DMS53 (cell line): Measurements from ENCODE around the gene ADGRE2.
"Not testable (repeated sequence)": the region's sequence is repeated elsewhere in the genome, so short reads cannot be mapped to it uniquely, and the experiment has no call there.

ENCODE experiments used
- DNase-seq: peaks from one replicate; lab custom pipeline; 2025; lab: John Stamatoyannopoulos, UW

ADGRE2 gene

DNA sequence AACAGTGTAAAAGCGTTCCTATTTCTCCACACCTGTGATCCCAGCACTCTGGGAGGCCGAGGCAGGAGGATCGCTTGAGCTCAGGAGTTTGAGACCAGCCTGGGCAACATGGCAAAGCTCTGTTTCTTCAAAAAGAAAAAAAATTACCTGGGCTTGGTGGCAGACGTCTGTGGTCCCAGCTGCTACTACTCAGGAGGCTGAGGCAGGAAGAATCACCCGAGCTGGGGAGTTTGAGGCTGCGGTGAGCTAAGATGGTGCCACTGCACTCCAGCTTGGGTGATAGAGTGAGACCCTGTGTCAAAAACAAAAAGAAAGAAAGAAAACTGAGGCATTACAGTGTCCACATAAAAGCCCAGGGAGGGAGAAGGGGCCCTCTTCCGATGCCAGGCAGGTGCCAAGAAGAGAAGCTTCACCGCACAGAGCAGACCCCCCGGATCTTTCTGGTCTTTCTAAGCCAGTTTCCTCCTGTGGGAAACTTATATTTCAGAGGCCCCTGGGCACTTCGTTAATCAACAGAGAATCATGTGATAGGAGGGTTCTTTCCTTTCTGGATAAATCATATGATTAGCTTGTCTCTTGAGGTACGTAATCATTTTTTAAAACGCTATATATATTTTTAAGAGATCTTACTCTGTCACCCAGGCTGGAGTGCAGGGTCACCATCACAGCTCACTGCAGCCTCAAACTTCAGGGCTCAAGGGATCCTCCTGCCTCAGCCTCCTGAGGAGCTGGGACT is at the start of gene ADGRE2:
TSS of gene ADGRE2 (minus strand) at position 451 of the 736 bp plus-strand sequence. CDS start 1,804 bp downstream, outside the sequence.
- DNase-seq, result not testable (repeated sequence)

DNA sequence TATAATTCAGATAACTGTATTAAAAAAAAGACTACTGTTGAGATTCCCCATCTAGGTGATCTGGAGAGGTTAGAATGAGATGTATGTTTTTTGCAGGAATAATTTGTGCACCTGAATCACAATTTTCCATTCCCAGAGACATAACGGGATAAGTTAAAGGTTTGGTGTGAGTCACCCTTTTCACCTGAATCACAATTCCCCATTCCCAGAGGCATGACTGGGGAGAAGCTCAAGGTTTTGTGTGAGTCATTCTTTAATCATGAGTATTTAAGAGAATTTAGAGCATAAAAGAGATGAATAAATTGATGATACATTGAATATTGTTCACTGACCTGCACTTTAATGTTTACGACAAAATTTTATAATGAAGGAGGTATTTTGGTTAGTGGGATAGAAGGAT is 47.6 kb upstream of the ADGRE2 start:
- DNase-seq, result no peak

DNA sequence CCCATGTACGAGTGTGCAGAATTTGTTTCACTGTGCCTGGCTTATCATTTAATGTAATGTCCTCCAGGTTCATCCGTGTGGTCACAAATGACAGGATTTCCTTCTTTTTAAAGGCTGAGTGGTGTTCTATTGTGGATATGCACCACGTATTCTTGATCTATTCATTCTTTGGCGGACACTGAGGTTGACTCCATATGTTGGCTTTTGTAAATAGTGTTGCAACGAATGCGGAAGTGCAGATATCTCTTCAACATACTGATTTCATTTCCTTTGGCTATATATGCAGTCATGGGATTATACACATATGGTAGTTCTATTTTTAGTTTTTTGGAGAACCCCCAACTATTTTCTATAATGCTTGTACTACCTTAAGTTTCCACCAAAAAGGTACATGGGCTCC is 43.6 kb upstream of the ADGRE2 start:
- no peak for DNase-seq

DNA sequence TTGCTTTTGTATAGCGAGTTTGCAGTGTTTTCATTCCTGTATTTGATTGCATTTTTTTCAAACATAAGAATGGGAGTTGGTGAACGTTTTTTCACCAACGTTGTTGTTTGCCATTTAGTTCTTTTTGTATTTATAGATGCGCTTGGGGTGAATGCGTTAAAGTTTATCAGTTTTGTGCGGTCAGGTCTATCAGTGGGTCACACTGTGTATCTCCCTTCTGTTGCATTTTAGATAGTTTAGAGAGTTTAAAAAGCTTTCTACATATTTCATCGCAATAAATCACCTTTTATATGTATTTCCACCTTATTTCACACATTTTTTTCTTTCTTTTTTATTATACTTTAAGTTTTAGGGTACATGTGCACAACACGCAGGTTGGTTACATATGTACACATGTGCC is 40.2 kb upstream of the ADGRE2 start:
- no peak for DNase-seq

DNA sequence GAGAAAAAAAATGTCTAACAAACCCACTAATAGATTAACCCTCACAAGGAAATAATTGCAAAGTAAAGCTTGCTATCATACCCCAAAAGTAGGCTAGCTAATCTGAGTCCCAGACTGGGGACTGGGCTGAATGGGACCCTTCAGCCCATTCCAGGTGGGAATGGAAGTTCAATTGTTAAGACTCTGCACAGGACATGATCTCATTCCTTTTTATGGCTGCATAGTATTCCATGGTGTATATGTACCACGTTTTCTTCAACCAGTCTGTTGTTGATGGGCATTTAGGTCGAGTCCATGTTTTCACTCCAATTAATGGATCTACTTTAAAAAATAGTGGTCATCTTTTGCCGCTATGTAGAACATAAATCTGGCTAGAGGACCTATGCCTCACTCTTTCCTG is 38.7 kb upstream of the ADGRE2 start:
- DNase-seq, result no peak

DNA sequence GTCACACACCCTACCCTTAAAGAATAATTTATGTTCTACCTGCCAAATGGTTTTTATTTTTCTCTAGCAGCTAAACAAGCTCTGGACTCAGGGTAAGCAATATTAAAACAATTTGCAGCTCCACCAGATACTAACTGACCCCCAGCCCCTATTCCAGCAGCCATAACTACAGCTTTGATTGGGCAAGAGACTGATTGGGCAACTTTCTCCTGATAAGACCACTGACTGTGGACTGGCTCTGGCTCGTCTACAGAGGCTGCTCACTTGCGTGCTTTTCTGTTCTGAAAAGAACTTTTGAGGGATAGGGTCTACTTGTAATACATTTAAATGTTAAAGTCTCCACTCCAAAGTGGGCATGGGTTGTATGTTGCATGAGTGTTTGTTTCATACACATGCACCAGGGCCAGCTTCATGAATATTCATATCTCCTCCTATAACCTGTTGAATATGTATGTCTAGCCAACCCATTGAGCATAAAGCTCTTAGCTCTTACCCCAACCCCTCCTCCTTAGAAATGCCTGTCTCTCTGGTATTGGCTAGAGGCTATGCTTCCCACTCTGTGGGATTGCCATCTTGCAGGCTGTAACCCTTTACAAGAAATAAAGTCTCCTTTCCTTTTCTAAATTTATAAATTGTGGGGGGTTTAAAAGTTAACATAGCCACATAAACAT is 36.8 kb upstream of the ADGRE2 start:
- no peak for DNase-seq

DNA sequence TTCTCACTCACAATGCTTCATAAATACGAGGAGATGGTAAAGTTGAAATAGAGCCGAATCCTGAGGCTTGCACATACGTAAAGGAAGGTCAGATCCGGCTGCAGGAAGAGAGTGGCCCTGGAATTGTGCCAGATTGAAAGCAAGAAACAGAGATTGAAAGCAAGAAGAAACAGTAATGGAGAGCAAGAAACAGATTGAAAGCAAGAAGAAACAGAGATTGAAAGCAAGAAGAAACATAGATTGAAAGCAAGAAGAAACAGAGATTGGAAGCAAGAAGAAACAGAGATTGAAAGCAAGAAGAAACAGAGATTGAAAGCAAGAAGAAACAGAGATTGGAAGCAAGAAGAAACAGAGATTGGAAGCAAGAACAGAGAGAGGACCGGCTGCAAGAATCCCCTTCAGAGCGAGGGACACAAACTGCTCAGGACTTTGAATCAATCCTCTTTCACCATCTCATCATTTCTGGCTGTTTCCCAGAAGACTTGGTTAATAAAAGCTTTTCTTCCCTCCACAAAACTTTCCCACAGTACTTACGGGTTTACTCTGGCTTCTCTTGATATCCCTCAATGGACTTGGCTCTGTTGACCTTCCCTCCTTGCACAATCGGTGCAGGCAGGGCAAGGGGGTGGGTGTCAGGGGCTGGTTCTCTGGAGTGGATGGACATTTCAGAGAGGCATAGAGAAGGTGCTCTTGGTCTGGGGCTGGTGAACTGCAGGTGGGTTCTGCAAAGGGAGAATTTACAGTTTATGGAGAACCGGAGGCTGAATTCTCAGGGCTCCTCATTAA is 31.1 kb upstream of the ADGRE2 start:
- no peak for DNase-seq

DNA sequence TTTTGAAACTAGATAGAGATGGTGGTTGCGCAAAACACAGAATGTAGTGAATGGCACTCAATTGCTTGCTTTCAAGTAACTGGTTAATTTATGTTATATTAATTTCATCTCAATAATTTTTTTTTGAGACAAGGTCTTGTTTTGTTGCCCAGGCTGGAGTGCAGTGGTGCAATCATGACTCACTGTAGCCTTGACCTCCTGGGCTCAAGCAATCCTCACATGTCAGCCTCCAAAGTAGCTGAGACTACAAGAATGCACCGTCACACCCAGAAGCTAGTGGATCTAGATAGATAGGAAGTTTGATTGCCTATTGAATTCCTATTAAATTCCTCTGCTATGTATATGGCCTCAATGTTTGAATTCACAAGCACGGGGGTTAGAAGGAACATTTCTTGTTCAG is 26.4 kb upstream of the ADGRE2 start:
- DNase-seq, result no peak

DNA sequence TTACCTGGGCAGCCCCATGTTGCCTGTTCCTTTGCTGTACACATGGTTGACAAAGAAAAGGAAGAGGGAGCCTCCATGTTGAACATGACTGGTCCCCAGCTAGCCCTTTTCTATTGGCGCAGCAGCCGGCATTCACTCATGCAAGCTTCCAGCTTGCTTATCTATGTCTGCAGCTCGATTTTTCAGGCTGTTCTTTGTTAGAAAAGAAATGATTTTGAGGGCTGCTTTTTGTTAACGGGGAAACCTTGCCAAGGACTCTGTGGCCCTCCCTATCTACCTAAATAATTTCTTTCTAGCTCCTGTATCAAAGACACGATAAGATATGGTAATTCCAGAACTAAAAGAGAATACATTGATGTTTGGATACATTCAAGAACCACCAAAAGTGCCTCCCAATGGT is 20.4 kb upstream of the ADGRE2 start:
- DNase-seq, result no peak

DNA sequence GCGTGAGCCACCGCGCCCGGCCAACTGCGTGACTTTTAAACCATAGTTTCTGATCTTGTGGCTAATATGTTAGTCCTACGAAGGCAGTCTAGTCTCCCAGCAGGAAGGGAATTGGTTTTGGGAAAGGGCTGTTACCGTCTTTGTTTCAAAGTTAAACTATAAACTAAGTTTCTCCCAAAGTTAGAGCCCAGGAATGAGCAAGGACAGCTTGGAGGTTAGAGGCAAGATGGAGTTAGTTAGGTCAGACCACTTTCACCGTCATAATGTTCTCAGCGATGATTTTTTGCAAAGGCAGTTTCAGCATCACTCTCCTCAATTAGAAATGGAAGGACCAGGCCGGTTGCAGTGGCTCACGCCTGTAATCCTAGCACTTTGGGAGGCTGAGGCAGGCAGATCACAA is 17.7 kb upstream of the ADGRE2 start:
- DNase-seq, result no peak

DNA sequence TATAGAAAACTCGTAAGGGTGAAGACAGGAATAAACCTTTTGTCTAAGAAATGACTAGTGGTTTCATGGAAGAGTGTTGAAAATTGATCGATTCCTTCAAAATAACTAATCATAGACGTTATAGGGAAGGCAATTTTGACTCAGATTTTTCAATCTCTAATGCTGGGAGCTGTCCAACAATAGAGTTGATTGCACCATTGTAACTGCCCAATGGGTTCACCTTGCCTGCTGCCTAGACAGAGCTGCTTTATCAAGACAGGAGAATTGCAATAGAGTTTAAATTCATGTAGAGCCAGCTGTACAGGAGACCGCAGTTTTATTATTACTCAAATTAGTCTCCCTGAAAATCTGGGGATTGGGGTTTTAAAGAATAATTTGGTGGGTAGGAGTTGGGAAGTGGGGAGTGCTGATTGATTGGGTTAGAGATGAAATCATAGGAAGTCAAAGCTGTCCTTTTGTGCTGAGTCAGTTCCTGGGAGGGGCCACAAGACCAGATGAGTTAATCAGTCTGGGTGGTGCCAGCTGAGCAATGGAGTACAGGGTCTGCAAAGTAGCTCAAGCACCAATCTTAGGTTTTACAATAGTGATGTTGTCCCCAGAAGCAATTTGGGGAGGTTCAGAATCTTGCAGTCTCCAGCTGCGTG is 16.8 kb upstream of the ADGRE2 start:
- DNase-seq, result no peak

DNA sequence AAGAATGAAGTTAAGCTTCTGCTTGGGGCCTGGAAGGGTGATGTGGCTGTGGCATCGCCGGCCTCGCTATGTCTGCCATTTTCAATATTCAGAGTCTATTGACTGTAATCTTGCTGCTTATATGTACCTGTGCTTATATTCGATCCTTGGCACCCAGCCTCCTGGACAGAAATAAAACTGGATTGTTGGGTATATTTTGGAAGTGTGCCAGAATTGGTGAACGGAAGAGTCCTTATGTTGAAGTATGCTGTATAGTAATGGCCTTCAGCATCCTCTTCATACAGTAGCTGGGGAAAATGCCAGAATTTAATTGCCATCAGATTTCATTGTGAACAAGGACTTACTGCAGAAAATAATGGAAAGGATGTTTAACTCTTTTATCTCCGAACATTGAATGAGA is 13.9 kb upstream of the ADGRE2 start:
- DNase-seq, result not testable (repeated sequence)

DNA sequence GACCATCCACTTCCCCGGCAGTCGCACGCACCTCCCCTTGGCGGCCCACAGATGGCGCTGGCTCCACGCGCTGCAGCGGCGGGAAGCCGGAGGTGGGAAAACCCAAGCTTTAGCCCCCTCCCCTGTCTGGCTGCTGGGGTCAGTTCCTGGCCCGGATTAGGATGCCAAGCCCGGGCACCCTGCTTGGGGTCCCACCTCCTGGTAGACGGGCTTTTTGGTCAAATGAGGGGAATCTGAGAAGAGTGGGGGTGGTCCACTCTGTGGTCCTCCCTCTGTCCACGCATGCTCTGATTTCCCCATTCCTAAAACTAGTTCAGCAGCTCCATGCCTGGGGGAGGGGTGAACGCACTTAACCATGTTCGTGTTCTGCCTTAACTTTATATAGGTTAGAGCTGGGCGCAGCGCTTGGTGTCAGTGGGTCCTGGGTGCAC is 8.1 kb upstream of the ADGRE2 start:
- no peak for DNase-seq

DNA sequence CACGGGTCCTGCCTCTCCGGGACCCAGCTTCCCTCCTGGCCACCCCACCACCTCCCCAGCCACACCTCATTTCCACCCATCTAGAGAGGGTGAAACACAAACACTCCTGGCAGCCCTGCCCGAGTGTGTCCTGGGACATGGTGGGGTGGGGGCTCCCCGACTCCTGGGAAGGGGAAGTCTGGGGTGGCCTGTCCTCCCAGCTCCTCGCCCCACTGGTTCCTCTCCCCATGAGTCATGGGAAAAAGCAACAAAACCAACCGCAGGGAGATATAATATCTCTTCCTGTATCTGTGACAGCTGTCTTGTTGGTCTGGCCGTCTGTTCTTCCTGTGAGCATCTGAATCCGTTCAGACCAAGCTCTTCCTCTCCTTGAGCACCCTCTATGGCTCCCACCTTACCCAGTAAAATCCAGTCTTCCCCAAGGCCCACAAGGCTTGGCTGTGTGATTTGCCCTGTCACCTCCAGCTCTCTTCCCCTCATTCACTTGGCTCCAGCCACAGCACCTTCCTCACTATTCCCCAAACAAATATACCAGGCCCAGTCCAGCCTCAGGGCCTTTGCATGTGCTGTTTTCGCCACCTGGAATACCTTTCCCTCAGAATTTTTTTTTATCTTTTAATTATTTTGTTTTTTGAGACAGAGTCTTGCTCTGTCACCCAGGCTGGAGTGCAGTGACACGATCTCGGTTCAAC is 6.9 kb upstream of the ADGRE2 start:
- DNase-seq, result not testable (repeated sequence)

DNA sequence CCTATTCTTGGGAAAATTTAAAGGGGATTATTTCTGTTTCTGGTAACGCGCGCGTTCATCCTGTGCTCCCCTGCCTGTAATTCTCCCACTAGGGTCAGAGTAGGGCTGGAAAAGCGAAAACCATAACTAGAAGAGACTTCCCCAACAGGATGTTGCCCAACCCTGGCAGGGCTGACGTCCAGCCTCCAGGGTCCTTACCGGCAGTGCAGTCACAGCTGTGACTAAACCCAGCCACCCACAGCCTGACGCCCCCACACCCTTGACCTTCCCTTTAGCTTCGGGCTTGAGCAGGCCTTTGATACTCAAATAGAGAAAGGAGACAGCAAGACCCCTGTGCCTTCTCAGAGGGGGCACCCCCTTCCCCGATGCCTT is 6.4 kb upstream of the ADGRE2 start:
- not testable (repeated sequence) for DNase-seq

DNA sequence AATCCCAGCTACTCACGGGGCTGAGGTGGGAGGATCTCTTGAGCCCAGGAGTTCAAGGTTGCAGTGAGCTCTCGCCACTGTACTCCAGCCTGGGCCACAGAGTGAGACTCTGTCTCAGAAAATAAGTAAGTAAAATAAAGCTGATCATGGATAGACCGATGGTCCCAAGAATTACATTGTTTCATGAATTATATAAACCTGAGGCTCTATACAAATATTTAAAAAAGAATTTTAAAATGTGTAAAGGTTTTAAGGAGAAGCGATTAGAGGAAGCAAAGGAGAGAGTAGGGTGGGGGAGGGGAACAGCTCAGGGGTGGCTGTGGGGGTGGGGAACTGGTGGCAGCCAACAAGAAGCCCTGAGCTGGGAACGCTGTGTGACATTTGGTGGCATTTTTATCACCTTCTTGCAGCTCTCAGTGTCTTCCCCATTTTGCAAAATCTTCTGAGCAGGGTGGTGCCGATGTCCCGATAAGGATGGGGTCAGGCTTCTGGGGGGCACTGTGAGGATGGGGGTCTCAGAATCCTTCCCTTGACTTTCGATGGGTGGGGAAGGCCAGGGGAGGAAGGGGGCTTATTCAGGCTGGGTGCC is 5.1 kb upstream of the ADGRE2 start:
- not testable (repeated sequence) for DNase-seq

DNA sequence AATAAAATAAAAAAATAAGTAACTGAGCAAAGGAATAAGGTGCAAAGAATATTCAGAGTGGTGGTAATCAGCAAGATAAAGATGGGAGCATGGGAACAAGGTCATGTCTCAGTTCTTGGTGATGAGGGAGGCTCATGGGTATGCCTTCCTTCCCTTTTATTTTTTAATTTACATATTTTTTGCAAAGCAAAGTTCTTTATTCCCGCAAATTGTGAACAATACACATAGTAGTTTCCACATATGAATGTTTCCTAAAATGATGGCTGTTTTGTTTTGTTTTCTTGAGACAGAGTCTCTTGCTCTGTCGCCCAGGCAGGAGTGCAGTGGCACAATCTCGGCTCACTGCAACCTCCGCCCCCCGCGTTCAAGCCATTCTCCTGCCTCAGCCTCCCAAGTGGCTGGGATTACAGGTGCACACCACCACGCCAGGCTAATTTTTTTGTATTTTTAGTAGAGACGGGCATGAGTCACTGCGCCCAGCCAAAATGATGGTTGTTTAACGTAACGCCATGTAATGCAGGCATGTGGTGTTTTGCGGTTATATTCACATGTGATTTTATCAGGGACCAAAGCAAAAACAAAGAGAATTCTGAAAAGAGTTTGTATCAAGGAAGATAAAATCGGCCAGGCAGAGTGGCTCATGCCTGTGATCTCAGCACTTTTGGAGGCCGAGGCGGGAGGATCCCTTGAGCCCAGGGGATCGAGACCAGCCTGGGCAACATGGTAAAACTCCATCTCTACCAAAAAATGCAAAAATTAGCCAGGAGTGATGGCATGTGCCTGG is 4.5 kb upstream of the ADGRE2 start:
- DNase-seq, result no peak

DNA sequence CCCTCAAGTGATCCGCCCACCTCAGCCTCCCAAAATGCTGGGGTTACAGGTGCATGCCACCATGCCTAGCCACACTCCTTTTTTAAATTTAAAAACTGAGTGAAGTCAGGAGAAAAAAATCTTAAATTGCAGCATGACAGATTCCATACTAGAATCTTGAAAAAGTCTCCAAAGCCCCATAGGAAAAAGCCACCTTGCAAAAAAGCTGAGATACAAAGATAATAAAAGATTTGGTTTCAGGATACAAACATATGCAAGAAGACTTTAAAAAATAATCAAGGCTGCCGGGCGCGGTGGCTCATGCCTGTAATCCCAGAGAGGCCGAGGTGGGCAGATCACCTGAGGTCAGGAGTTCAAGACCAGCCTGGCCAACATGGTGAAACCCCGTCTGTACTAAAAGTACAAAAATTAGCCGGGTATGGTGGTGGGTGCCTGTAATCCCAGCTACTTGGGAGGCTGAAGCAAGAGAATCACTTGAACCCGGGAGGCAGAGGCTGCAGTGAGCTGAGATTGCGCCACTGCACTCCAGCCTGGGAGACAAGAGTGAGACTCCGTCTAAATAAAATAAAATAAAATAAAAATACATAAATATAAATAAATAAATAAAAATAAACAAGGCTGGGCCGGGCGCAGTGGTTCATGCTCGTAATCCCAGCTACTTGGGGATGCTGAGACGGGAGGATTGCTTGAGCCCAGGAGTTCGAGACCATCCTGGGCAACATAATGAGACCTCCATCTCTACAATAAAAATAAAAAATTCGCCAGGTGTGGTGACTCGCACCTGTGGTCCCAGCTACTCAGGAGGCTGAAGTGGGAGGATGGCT is 3.6 kb upstream of the ADGRE2 start:
- not testable (repeated sequence) for DNase-seq

DNA sequence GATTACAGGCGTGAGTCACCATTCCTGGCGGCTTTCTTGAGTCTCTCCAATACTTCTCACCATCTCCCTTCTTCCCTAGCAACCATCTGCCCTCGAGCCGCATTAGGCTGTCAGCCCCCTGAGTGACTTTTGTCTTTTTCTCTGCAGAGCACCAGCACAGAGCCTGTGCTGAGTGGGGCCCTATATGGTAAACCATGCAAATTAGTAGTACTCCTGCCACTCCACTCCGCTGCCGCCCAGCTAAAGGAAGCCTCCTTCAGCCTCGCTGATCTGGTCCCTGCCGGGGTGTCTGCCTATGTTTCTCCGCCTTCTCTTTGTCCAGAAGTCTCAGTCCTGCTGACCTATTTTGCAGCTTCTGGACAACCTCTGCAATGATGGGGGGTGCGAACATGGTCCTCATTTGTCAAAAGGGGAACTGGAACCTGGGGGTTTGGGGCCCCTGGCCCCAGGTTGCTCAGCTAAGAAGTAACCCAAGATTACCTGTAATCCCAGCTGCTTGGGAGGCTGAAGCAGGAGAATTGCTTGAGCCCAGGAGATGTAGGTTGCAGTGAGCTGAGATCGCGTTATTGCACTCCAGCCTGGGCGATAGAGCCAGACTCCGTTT is 2.4 kb upstream of the ADGRE2 start:
- DNase-seq, result not testable (repeated sequence)
